IMR-90 (cell line): Measurements from ENCODE around the gene OPN5.

Experiments used
- CEBPB ChIP-seq: IDR thresholded peaks from 2 replicates; pipeline ENCODE4 v1.6.1; 2012; ENCODE audit warnings: low read depth, low read length, improper control_type of control experiment
- MAZ ChIP-seq: IDR thresholded peaks from 2 replicates; pipeline ENCODE4 v1.6.1; 2012; ENCODE audit warnings: low read depth, mild to moderate bottlenecking, low read length, improper control_type of control experiment, moderate library complexity, borderline replicate concordance
- MXI1 ChIP-seq: IDR thresholded peaks from 2 replicates; pipeline ENCODE4 v1.6.1; 2012; ENCODE audit warnings: low read depth, mild to moderate bottlenecking, low read length, moderate library complexity, borderline replicate concordance
- POLR2A ChIP-seq: IDR thresholded peaks from 2 replicates; pipeline ENCODE4 v1.6.1; 2012; ENCODE audit warnings: mild to moderate bottlenecking, low read depth, low read length
- RAD21 ChIP-seq: IDR thresholded peaks from 2 replicates; pipeline ENCODE4 v1.6.1; 2012; ENCODE audit warnings: low read length, improper control_type of control experiment
- RCOR1 ChIP-seq: IDR thresholded peaks from 2 replicates; pipeline ENCODE4 v1.6.1; 2012; ENCODE audit warnings: mild to moderate bottlenecking, low read length, improper control_type of control experiment; ENCODE audit not compliant: insufficient replicate concordance
- RFX5 ChIP-seq: IDR thresholded peaks from 2 replicates; pipeline ENCODE4 v1.8.0; 2012; ENCODE audit warnings: low read depth, mild to moderate bottlenecking, low read length, moderate library complexity
- TF ChIP-seq, protein P1 (sequence below): conservative IDR thresholded peaks from 2 replicates; pipeline ENCODE4 v1.5.1; 2012; ENCODE audit warnings: mild to moderate bottlenecking, low read depth, low read length, improper control_type of control experiment
- TF ChIP-seq, protein P2 (sequence below): fragments of 150-350 bp; IDR thresholded peaks from 2 replicates; pipeline ENCODE4 v1.6.1; 2017; ENCODE audit warnings: mild to moderate bottlenecking, antibody characterized with exemption, low read length, low read depth

DNA sequence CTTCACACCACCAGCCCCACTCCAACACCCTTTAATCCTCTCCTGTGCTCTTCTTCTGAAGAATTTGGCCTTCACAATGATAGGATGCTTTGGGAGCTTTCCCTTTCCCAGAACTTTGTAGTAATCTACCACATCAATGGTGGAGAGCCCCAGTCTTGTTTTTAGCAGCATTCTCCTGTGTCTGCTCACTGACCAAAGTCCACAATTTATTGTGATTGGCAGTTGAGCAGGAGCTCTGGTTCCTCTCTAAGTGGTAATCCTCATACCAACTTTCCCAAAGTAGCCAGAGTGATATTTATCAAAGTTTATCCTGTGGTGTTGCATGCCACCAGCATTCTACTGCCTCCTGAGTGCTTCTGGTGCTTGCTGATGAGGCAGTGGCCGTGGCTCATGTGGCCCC, 29.0 kb upstream of the OPN5 start:
- TF ChIP-seq, protein P1, sequence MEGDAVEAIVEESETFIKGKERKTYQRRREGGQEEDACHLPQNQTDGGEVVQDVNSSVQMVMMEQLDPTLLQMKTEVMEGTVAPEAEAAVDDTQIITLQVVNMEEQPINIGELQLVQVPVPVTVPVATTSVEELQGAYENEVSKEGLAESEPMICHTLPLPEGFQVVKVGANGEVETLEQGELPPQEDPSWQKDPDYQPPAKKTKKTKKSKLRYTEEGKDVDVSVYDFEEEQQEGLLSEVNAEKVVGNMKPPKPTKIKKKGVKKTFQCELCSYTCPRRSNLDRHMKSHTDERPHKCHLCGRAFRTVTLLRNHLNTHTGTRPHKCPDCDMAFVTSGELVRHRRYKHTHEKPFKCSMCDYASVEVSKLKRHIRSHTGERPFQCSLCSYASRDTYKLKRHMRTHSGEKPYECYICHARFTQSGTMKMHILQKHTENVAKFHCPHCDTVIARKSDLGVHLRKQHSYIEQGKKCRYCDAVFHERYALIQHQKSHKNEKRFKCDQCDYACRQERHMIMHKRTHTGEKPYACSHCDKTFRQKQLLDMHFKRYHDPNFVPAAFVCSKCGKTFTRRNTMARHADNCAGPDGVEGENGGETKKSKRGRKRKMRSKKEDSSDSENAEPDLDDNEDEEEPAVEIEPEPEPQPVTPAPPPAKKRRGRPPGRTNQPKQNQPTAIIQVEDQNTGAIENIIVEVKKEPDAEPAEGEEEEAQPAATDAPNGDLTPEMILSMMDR = no peak
- TF ChIP-seq RCOR1 (no peak), POLR2A (no peak), MXI1 (no peak), MAZ (no peak), RFX5 (no peak), CEBPB (no peak), RAD21 (no peak)
- TF ChIP-seq, protein P2, sequence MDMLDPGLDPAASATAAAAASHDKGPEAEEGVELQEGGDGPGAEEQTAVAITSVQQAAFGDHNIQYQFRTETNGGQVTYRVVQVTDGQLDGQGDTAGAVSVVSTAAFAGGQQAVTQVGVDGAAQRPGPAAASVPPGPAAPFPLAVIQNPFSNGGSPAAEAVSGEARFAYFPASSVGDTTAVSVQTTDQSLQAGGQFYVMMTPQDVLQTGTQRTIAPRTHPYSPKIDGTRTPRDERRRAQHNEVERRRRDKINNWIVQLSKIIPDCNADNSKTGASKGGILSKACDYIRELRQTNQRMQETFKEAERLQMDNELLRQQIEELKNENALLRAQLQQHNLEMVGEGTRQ = no peak
